ENCODE data around the gene VARS1.
"Not testable (repeated sequence)": the region's sequence is repeated elsewhere in the genome, so short reads cannot be mapped to it uniquely, and the experiment has no call there.

The VARS1 gene

DNA sequence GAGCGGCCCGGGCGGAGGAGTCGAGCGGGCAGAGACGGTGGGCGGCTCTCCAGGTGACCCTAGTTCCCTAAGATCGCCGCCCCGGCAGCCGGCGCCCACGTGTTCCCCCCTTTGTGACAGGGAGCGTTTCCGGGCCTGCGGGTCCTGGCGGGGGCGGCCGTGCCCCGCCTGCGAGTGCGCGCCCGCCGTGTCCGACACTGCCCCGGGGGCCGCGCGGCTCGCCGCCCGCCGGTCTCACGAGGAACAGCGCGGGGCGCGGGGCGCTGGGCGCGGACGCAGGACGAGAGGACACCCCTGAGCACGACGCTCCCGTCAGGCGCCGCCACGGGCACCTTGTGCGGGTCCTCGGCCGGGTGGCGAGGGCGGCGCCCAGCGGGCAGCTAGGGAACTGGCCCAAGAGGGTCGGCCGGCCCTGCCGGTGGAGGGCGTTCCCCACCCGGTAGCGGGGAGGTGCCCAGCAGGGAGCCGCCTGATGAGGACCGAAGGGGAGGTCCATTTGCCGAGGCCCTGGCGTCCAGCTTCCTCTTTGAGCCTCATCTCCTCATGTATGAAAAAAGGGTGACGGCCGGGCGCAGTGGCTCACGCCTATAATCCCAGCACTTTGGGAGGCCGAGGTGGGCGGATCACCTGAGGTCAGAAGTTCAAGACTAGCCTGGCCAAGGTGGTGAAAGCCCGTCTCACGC is at the start of gene VARS1:
VARS1 (minus strand) TSS at position 137 of the 683 bp plus-strand sequence. CDS start 535 bp downstream, outside the sequence.
- DNase-seq (ENCODE audit: low spot score) = peak; percentile 87

- no peak for DNase-seq (ENCODE audit: low spot score)
Measured at GRCh38 chr6:31844507-31844906, 49.0 kb upstream of the VARS1 start.

GRCh38 chr6:31842053-31842452 is 46.5 kb upstream of the VARS1 start:
- DNase-seq (ENCODE audit: low spot score) = no peak

GRCh38 chr6:31839779-31840126 is 44.2 kb upstream of the VARS1 start:
- DNase-seq (ENCODE audit: low spot score) = not testable (repeated sequence)

- no peak for DNase-seq (ENCODE audit: low spot score)
Measured at GRCh38 chr6:31838968-31839367, 43.4 kb upstream of the VARS1 start.

GRCh38 chr6:31838114-31838553 is 42.6 kb upstream of the VARS1 start:
- DNase-seq (ENCODE audit: low spot score) = not testable (repeated sequence)

- DNase-seq (ENCODE audit: low spot score) = no peak
Measured at GRCh38 chr6:31837369-31838113, 42.0 kb upstream of the VARS1 start.

DNA sequence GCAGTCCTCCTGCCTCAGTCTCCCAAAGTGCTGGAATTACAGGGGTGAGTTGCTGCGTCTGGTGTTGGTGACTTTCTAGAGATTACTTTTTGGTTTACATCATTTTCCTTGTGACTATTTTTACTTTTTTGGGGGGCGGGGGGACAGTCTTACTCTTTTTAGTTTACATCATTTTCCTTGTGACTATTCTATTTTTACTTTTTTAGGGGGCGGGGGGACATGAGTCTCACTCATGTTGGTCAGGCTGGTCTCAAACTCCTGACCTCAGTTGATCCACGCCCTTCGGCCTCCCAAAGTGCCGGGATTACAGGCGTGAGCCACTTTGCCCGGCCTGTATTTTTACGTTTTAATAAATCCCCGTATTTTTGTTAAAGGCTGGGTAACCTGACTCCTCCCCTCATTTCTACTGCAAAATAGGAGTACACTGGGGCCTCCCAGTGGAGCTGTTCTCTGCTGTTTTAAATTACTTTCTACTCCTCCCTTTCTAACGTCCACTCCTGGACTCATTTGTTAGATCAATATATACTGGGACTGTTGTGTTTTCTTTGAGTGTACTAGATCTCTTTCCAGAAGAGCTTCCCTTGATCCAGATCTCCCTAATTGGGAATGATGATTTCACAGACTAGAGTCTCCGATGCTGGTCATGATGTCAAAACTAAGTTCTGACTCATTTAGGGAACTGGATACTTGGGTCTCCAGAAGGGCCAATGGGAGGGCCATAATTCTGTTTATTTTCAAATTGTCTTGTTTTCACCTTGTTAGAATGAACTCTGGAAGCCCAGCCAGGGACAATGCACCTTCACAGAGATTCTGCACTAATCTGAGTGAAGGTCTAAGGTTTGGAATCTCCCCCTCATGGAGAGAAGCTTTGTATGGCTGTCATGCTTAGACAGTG is 41.2 kb upstream of the VARS1 start:
- no peak for DNase-seq (ENCODE audit: low spot score)

GRCh38 chr6:31836047-31836473 is 40.5 kb upstream of the VARS1 start:
- DNase-seq (ENCODE audit: low spot score) = no peak

DNA sequence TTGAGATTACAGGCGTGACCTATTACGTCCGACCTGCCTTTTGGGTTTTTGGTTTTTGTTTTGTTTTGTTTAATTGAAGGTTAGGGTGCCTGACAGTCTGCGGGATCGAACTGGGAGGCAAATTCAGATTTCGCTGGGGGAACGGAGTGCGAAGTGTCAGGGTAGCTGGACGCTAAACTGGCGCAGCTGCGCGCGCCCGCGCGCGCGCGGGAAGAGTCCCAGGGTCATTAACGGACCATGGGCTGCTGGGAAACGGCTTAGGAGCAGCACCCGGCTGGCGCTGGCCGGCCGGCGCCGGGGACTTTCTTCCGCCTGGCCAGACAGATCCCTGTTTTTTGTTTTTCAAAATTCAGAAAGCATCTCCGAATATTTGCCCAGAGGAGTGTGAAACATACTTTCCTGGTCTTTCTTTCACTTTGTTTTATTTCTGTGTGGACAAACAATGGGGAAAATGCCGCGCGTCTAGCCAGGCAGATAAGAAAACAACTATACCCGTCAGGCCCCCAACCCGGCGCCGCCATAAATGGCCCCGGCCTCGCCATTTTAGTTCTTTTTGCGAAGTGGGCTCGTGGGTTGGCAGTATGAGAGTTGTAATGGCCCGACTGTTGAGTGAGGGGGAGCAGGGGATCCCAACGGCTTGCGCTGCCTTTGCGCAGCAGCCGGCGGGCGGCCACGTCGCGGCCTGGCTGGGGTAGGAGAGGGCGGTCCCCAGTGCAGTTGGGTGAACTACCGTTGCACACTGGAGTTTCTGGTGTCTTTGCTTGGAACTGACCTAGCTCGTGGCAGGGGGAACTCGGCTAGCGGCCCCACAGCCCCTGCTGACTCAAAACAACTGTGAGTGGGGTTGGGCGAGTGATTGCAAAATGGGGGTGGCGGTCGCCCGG is 39.1 kb upstream of the VARS1 start:
- DNase-seq (ENCODE audit: low spot score) = peak; percentile 90

GRCh38 chr6:31831350-31832215 is 36.0 kb upstream of the VARS1 start:
- no peak for DNase-seq (ENCODE audit: low spot score)

DNA sequence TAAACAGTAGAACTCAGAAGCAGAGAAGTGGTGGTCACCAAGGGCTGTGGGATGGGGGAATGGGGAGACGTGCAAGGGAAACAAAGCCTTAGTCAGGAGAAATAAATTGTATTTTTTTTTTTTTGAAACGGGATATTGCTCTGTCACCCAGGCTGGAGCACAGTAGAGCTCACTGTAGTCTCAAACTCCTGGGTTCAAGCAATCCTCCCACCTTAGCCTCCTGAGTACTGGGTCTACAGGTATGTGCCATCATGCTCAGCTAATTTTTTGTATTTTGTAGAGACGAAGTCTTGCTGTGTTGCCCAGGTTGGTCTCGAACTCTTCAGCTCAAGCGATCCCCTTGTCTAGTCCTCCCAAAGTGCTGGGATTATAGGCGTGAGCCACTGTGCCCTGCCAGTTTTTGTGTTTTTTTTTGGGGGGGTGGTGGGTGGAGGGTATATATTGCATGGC is 35.4 kb upstream of the VARS1 start:
- DNase-seq (ENCODE audit: low spot score) = no peak

DNA sequence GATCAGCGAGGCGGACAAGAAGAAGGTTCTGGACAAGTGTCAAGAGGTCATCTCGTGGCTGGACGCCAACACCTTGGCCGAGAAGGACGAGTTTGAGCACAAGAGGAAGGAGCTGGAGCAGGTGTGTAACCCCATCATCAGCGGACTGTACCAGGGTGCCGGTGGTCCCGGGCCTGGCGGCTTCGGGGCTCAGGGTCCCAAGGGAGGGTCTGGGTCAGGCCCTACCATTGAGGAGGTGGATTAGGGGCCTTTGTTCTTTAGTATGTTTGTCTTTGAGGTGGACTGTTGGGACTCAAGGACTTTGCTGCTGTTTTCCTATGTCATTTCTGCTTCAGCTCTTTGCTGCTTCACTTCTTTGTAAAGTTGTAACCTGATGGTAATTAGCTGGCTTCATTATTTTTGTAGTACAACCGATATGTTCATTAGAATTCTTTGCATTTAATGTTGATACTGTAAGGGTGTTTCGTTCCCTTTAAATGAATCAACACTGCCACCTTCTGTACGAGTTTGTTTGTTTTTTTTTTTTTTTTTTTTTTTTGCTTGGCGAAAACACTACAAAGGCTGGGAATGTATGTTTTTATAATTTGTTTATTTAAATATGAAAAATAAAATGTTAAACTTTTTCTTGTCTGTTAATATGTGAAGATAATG is 34.2 kb upstream of the VARS1 start:
- DNase-seq (ENCODE audit: low spot score) = peak; percentile 66

DNA sequence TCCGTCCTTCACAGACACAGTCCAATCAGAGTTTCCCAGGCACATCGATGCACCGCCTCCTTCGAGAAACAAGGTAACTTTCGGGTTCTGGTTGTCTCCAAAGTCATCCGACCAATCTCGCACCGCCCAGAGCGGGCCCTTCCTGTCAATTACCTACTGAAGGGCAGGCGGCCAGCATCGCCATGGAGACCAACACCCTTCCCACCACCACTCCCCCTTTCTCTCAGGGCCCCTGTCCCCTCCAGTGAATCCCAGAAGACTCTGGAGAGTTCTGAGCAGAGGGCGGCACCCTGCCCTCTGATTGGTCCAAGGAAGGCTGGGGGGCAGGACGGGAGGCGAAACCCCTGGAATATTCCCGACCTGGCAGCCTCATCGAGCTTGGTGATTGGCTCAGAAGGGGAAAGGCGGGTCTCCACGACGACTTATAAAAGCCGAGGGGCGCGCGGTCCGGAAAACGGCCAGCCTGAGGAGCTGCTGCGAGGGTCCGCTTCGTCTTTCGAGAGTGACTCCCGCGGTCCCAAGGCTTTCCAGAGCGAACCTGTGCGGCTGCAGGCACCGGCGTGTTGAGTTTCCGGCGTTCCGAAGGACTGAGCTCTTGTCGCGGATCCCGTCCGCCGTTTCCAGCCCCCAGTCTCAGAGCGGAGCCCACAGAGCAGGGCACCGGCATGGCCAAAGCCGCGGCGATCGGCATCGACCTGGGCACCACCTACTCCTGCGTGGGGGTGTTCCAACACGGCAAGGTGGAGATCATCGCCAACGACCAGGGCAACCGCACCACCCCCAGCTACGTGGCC is 31.9 kb upstream of the VARS1 start, which contains the start of gene HSPA1B:
HSPA1B (plus strand) TSS at position 453 of the 794 bp plus-strand sequence; CDS start at position 666, 213 bp downstream.
- DNase-seq (ENCODE audit: low spot score) = peak; percentile 98

- DNase-seq (ENCODE audit: low spot score) = no peak
Measured at GRCh38 chr6:31826793-31827285, 31.3 kb upstream of the VARS1 start.

GRCh38 chr6:31825553-31825952 is 30.0 kb upstream of the VARS1 start:
- no peak for DNase-seq (ENCODE audit: low spot score)

- DNase-seq (ENCODE audit: low spot score) = not testable (repeated sequence)
Measured at GRCh38 chr6:31823592-31824196, 28.1 kb upstream of the VARS1 start.
